SK-N-SH (cell line): ENCODE results near the gene S100B. TPM values are rescaled to one million over a fixed set of nuclear protein-coding genes. Genes with fewer than 3 reads are reported as not detected.

Source experiments
- CTCF ChIA-PET: fragments of 300-600, 350-600 bp; formaldehyde crosslinking; extraction: SDS; loops from one replicate; lab custom pipeline; 2021; lab: Yijun Ruan, JAX
- POLR2A ChIA-PET: fragments of 350-600 bp; sonication (Branson Sonifier 250); formaldehyde crosslinking; extraction: SDS; loops from one replicate; lab custom pipeline; 2020; ENCODE audit warnings: antibody characterized with exemption, inconsistent platforms; lab: Yijun Ruan, JAX
- DNase-seq: peaks from one replicate; pipeline ENCODE4 v3.0.0; 2012
- H2AFZ ChIP-seq: fragments of 200-600 bp; sonication (generic); 2 replicates; pipeline ENCODE4 v1.8.1; 2016; ENCODE audit warnings: antibody characterized with exemption, mild to moderate bottlenecking, low read depth
- H3F3A ChIP-seq: fragments of 200-600 bp; sonication (generic); replicated peaks from 2 replicates; pipeline ENCODE3; 2016; ENCODE audit warnings: antibody characterized with exemption, mild to moderate bottlenecking; ENCODE audit not compliant: insufficient read depth
- H3K27ac ChIP-seq, 2 experiments: fragments of 200-500 bp in 1 of 2; fragments of 200-600 bp in 1 of 2; sonication (Bioruptor generic) in 1 of 2; sonication (generic), shearing (Covaris generic) in 1 of 2; 2 replicates each; pipeline versions ENCODE4 v1.5.1 to v1.6.1; 2014 to 2016; ENCODE audit warnings: low read depth in 2 of 2, inconsistent platforms in 1 of 2, low read length in 1 of 2, mild to moderate bottlenecking in 1 of 2, mixed read lengths in 1 of 2
- H3K27me3 ChIP-seq: fragments of 200-600 bp; sonication (generic), shearing (Covaris generic); 2 replicates; pipeline ENCODE4 v1.6.1; 2016; ENCODE audit warnings: mixed run types; ENCODE audit not compliant: insufficient read depth
- H3K36me3 ChIP-seq, 2 experiments: fragments of 200-500 bp in 1 of 2; fragments of 200-600 bp in 1 of 2; sonication (Bioruptor generic) in 1 of 2; sonication (generic) in 1 of 2; replicated peaks in 1 of 2; 2 replicates each; pipeline versions ENCODE3 to v1.5.1; 2014 to 2016; ENCODE audit warnings: low read length in 1 of 2, mild to moderate bottlenecking in 1 of 2; ENCODE audit not compliant: insufficient read depth in 2 of 2, control insufficient read depth in 1 of 2
- H3K4me1 ChIP-seq, 2 experiments: fragments of 200-500 bp in 1 of 2; fragments of 200-600 bp in 1 of 2; sonication (Bioruptor generic) in 1 of 2; sonication (generic), shearing (Covaris generic) in 1 of 2; 2 replicates each; pipeline versions ENCODE4 v1.5.1 to v1.6.1; 2014 to 2016; ENCODE audit warnings: low read depth in 1 of 2, low read length in 1 of 2, mixed run types in 1 of 2; ENCODE audit not compliant: insufficient read depth in 2 of 2, control insufficient read depth in 1 of 2
- H3K4me2 ChIP-seq: fragments of 200-600 bp; sonication (generic), shearing (Covaris generic); 2 replicates; pipeline ENCODE4 v1.6.1; 2017; ENCODE audit warnings: mixed run types
- H3K4me3 ChIP-seq, 2 experiments: fragments of 200-500 bp in 1 of 2; fragments of 200-600 bp in 1 of 2; sonication (Bioruptor generic) in 1 of 2; sonication (generic), shearing (Covaris generic) in 1 of 2; 2 replicates each; pipeline versions ENCODE4 v1.5.1 to v1.8.1; 2014 to 2016; ENCODE audit warnings: low read depth in 2 of 2, inconsistent platforms in 1 of 2, low read length in 1 of 2, mild to moderate bottlenecking in 1 of 2, mixed read lengths in 1 of 2, moderate library complexity in 1 of 2
- H3K79me2 ChIP-seq: fragments of 200-600 bp; sonication (generic); 2 replicates; pipeline ENCODE4 v1.8.1; 2017; ENCODE audit warnings: mild to moderate bottlenecking; ENCODE audit not compliant: insufficient read depth
- H3K9ac ChIP-seq: fragments of 200-600 bp; sonication (generic); 2 replicates; pipeline ENCODE4 v1.6.1; 2017; ENCODE audit warnings: mixed run types
- H3K9me2 ChIP-seq: fragments of 200-600 bp; sonication (generic); 2 replicates; pipeline ENCODE4 v1.6.1; 2017; ENCODE audit warnings: mixed run types
- H3K9me3 ChIP-seq: fragments of 200-600 bp; sonication (generic); 2 replicates; pipeline ENCODE4 v1.6.1; 2017; ENCODE audit warnings: mixed run types, mild to moderate bottlenecking, moderate library complexity
- H4K20me1 ChIP-seq: fragments of 200-600 bp; sonication (generic); 2 replicates; pipeline ENCODE4 v1.6.1; 2017; ENCODE audit warnings: mild to moderate bottlenecking, mixed run types; ENCODE audit not compliant: insufficient read depth
- CHD2 ChIP-seq: fragments of 150-350 bp; IDR thresholded peaks from 2 replicates; pipeline ENCODE4 v1.6.1; 2018; ENCODE audit warnings: low read length; ENCODE audit not compliant: partially characterized antibody
- EZH2phosphoT487 ChIP-seq: fragments of 200-600 bp; sonication (generic); IDR thresholded peaks from 2 replicates; pipeline ENCODE4 v1.6.1; 2017; ENCODE audit warnings: low read depth, mixed run types, mild to moderate bottlenecking, antibody characterized with exemption, moderate library complexity, borderline replicate concordance
- FOSL2 ChIP-seq: IDR thresholded peaks from 2 replicates; pipeline ENCODE4 v1.4.0; 2012; ENCODE audit warnings: low read depth, mild to moderate bottlenecking, moderate library complexity, borderline replicate concordance
- GABPA ChIP-seq: IDR thresholded peaks from 2 replicates; pipeline ENCODE4 v1.4.0; 2012; ENCODE audit warnings: low read depth, mild to moderate bottlenecking
- GATA2 ChIP-seq: sonication (generic); formaldehyde crosslinking; IDR thresholded peaks from 2 replicates; pipeline ENCODE4 v1.5.0; 2020; ENCODE audit warnings: mild to moderate bottlenecking, missing genetic modification reagents
- MEF2A ChIP-seq: IDR thresholded peaks from 2 replicates; pipeline ENCODE4 v1.4.0; 2012; ENCODE audit warnings: low read depth, borderline replicate concordance
- NFIC ChIP-seq: IDR thresholded peaks from 2 replicates; pipeline ENCODE4 v1.4.0; 2012; ENCODE audit warnings: borderline replicate concordance
- RCOR1 ChIP-seq: fragments of 150-350 bp; IDR thresholded peaks from 2 replicates; pipeline ENCODE4 v1.6.1; 2017; ENCODE audit warnings: antibody characterized with exemption, low read length
- RXRA ChIP-seq: IDR thresholded peaks from 2 replicates; pipeline ENCODE4 v1.4.0; 2012; ENCODE audit warnings: low read depth, mild to moderate bottlenecking, borderline replicate concordance
- TCF12 ChIP-seq: IDR thresholded peaks from 2 replicates; pipeline ENCODE4 v1.4.0; 2012
- TEAD4 ChIP-seq: IDR thresholded peaks from 2 replicates; pipeline ENCODE4 v1.4.0; 2012; ENCODE audit warnings: mild to moderate bottlenecking, borderline replicate concordance; ENCODE audit not compliant: insufficient read depth
- YY1 ChIP-seq: IDR thresholded peaks from 2 replicates; pipeline ENCODE4 v1.4.0; 2012; ENCODE audit warnings: low read depth, mild to moderate bottlenecking
- WGBS: methylation state at CpG from one replicate; pipeline ENCODE4 v1.1.6; 2017; ENCODE audit warnings: low lambda C conversion rate; 5-methylcytosine and 5-hydroxymethylcytosine counted together
- polyA plus RNA-seq, 3 experiments: library from polyadenylated mRNA; depleted of rRNA; stranded (reverse); fragments of >200 nt; gene quantifications; 2 replicates each; pipeline ENCODE4 v1.2.3, GENCODE V29; 2012
- TF ChIP-seq, protein P1 (sequence below): fragments of 200-600 bp; sonication (generic); IDR thresholded peaks from 2 replicates; pipeline ENCODE4 v1.6.1; 2017; ENCODE audit warnings: antibody characterized with exemption, mild to moderate bottlenecking, moderate library complexity
- TF ChIP-seq, protein P2 (sequence below): IDR thresholded peaks from 2 replicates; pipeline ENCODE4 v1.6.1; 2012; ENCODE audit warnings: mild to moderate bottlenecking, low read depth, low read length, moderate library complexity
- TF ChIP-seq, protein P3 (sequence below): IDR thresholded peaks from 2 replicates; pipeline ENCODE4 v1.4.0; 2012; ENCODE audit warnings: low read depth

Gene S100B
- polyA plus RNA-seq, 1 of the 3 experiments (the other 2 are of a cell fraction), result 0.12 TPM

DNA sequence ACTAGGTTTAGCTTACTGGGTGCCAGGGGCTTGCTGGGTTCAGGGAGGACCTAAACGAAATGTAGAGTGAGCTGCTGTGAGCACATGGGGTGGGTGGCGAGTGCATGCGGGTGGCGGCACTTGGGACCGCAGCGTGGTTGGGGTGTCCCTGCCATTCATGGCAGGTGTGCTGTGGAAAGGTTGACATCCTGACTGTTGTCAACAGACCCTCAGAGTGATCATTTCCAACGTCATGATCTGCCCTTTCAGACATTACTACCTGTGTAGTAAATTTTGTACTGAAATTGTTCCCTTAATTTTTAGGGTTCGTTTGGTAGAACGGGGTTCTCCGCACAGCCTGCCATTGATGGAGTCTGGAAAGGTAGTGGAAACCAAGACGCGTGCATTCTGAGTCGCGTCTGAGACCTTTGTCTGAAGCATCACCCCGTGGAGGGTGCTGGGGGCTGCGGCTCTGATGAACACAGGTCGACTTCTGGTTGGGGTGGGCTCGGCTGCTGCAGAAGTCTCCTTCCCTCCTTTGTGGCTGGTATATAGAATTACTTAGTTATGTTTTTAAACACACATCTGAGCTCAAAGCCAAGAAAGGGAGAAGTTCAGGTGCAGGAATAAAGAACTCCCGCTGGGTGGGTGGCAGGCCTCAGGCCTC is 43.3 kb downstream of the S100B start:
- Histone ChIP-seq H3K9me2 (no peaks in the 10 kb centered on the region), H3K27me3 (no peaks in the 10 kb centered on the region)
- TF ChIP-seq YY1, result no peak
- TF ChIP-seq EZH2phosphoT487, result no peak
- no peak for TF ChIP-seq RXRA
- no peak for TF ChIP-seq FOSL2
- TF ChIP-seq RCOR1, result no peak
- no peak for TF ChIP-seq CHD2
- TF ChIP-seq GABPA, result no peak
- no peak for TF ChIP-seq TEAD4
- TF ChIP-seq, protein P1, sequence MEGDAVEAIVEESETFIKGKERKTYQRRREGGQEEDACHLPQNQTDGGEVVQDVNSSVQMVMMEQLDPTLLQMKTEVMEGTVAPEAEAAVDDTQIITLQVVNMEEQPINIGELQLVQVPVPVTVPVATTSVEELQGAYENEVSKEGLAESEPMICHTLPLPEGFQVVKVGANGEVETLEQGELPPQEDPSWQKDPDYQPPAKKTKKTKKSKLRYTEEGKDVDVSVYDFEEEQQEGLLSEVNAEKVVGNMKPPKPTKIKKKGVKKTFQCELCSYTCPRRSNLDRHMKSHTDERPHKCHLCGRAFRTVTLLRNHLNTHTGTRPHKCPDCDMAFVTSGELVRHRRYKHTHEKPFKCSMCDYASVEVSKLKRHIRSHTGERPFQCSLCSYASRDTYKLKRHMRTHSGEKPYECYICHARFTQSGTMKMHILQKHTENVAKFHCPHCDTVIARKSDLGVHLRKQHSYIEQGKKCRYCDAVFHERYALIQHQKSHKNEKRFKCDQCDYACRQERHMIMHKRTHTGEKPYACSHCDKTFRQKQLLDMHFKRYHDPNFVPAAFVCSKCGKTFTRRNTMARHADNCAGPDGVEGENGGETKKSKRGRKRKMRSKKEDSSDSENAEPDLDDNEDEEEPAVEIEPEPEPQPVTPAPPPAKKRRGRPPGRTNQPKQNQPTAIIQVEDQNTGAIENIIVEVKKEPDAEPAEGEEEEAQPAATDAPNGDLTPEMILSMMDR, result no peak
- TF ChIP-seq MEF2A, result no peak
- TF ChIP-seq, protein P2, sequence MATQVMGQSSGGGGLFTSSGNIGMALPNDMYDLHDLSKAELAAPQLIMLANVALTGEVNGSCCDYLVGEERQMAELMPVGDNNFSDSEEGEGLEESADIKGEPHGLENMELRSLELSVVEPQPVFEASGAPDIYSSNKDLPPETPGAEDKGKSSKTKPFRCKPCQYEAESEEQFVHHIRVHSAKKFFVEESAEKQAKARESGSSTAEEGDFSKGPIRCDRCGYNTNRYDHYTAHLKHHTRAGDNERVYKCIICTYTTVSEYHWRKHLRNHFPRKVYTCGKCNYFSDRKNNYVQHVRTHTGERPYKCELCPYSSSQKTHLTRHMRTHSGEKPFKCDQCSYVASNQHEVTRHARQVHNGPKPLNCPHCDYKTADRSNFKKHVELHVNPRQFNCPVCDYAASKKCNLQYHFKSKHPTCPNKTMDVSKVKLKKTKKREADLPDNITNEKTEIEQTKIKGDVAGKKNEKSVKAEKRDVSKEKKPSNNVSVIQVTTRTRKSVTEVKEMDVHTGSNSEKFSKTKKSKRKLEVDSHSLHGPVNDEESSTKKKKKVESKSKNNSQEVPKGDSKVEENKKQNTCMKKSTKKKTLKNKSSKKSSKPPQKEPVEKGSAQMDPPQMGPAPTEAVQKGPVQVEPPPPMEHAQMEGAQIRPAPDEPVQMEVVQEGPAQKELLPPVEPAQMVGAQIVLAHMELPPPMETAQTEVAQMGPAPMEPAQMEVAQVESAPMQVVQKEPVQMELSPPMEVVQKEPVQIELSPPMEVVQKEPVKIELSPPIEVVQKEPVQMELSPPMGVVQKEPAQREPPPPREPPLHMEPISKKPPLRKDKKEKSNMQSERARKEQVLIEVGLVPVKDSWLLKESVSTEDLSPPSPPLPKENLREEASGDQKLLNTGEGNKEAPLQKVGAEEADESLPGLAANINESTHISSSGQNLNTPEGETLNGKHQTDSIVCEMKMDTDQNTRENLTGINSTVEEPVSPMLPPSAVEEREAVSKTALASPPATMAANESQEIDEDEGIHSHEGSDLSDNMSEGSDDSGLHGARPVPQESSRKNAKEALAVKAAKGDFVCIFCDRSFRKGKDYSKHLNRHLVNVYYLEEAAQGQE, result no peak
- no peak for TF ChIP-seq TCF12
- TF ChIP-seq NFIC, result no peak
- no peak for TF ChIP-seq GATA2 (CRISPR knock-in tag)
- TF ChIP-seq, protein P3, sequence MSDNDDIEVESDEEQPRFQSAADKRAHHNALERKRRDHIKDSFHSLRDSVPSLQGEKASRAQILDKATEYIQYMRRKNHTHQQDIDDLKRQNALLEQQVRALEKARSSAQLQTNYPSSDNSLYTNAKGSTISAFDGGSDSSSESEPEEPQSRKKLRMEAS, result no peak
- TF ChIP-seq, all 33 proteins: peak for 0
- CTCF ChIA-PET, result no interaction called here
- POLR2A ChIA-PET, result no interaction called here
- WGBS, result 95% methylated on average over 19 of the region's 19 CpGs
- no peak overlapping the region for H3K4me2 ChIP-seq
- H2AFZ ChIP-seq, result no peak overlapping the region
- H3K4me1 ChIP-seq, result no peaks in the 10 kb centered on the region
- no peaks in the 10 kb centered on the region for H3K9me3 ChIP-seq
- no peaks in the 10 kb centered on the region for H3K79me2 ChIP-seq
- no peak overlapping the region for H3K9ac ChIP-seq
- H3F3A ChIP-seq, result no peaks in the 10 kb centered on the region
- H3K27ac ChIP-seq, result no peak overlapping the region
- H3K4me3 ChIP-seq, result no peak overlapping the region
- peaks cover 25 to 83% of the 10 kb centered on the region in 2 experiments for H3K36me3 ChIP-seq
- H4K20me1 ChIP-seq, result no peaks in the 10 kb centered on the region
- DNase-seq, result no peak
